ENCODE data around the gene PAK5.

Gene PAK5

DNA sequence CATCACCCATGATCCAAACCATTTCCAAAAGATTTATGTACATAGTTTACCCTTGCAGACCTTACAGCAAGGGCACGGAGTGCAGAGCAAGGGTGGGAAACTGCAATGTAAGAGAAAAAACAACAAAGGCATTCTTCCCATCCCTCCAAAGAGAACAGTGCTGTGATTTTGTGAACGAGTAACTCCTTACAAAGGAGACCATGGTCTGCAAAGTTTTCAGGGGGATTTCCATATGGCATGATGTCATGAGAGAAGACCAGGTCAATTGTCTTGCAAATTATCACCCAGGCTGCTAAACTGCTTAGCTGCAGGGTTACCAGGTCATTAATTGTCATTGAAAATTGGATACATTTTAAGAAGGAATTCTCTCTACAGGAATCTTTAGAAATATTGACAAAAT is 266.2 kb downstream of the PAK5 start:
- H3K9me3 Mint-ChIP-seq, result peaks cover 5 to 7% of the 10 kb centered on the region in 2 donors
- H3K27ac Mint-ChIP-seq, result no peak overlapping the region
- H3K4me3 Mint-ChIP-seq, result no peak overlapping the region
- ATAC-seq (no peak), DNase-seq (no peak)
- H3K4me1 Mint-ChIP-seq, result no peaks in the 10 kb centered on the region
- peaks cover 9% of the 10 kb centered on the region for H3K27me3 Mint-ChIP-seq

DNA sequence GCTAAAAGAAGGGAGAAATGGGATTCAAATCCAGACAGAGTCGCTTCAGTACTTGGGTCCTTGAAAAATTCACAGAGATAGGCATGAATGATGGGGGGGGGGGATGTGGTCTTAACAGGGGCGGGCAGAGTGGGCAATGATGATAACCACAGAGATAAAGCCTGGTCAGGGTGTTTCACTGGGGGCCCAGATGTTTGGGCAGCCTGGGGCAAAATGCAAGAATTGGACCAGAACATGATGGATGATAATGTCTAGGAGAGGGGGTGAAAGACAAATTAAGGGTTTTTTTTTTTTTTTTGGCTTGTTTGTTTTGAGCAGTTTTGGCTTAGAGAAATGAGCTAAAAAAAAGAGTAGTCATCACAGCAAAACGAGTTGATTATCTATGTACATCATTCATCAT is 267.1 kb downstream of the PAK5 start:
- H3K4me3 Mint-ChIP-seq, result no peak overlapping the region
- H3K27ac Mint-ChIP-seq, result no peak overlapping the region
- H3K4me1 Mint-ChIP-seq, result no peaks in the 10 kb centered on the region
- peaks cover 5 to 7% of the 10 kb centered on the region in 2 donors for H3K9me3 Mint-ChIP-seq
- no peak for DNase-seq
- no peak for ATAC-seq
- H3K27me3 Mint-ChIP-seq, result peaks cover 9% of the 10 kb centered on the region

- Mint-ChIP-seq H3K27ac (no peak overlapping the region), H3K4me3 (no peak overlapping the region), H3K27me3 (peaks cover 20% of the 10 kb centered on the region), H3K4me1 (no peaks in the 10 kb centered on the region), H3K9me3 (peaks cover 5 to 7% of the 10 kb centered on the region in 2 donors)
- ATAC-seq (no peak), DNase-seq (no peak)
Observed at GRCh38 chr20:9570612-9571011, 268.3 kb downstream of the PAK5 start.

DNA sequence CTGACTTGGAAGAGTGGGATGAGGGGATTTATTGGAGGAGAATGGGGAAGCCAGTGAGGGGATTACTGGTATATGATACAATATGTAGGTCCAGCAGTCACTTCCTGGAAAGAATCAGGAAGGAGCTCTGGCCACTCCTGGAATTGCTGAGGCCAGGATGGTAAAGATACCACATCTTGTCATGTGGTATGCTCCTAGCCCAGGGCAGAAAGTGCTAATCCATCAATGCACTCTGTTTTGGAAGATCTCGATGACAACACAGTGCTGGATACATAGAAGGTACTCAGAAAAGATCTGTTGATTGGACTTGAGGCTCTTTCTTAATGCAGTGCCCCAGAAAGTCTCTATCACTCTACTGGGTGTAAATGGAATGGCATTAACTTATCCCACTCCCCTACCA is 271.9 kb downstream of the PAK5 start:
- Mint-ChIP-seq H3K4me1 (no peaks in the 10 kb centered on the region), H3K27me3 (peaks cover 11% of the 10 kb centered on the region), H3K9me3 (peaks cover 5 to 7% of the 10 kb centered on the region in 2 donors), H3K27ac (no peak overlapping the region), H3K4me3 (no peak overlapping the region)
- no peak for ATAC-seq
- DNase-seq, result no peak

- peaks cover 11% of the 10 kb centered on the region for H3K27me3 Mint-ChIP-seq
- no peaks in the 10 kb centered on the region for H3K4me1 Mint-ChIP-seq
- H3K4me3 Mint-ChIP-seq, result no peak overlapping the region
- ATAC-seq (no peak), DNase-seq (no peak)
- H3K27ac Mint-ChIP-seq, result no peak overlapping the region
- H3K9me3 Mint-ChIP-seq, result peaks cover 5 to 7% of the 10 kb centered on the region in 2 donors
Observed at GRCh38 chr20:9565910-9566550, 272.8 kb downstream of the PAK5 start.

GRCh38 chr20:9557411-9557810 is 281.5 kb downstream of the PAK5 start:
- H3K4me3 Mint-ChIP-seq, result no peak overlapping the region
- no peak overlapping the region for H3K27ac Mint-ChIP-seq
- no peak for DNase-seq
- peaks cover 0 to 6% of the 10 kb centered on the region in 2 donors for H3K9me3 Mint-ChIP-seq
- peaks cover 5% of the 10 kb centered on the region for H3K27me3 Mint-ChIP-seq
- ATAC-seq, result no peak
- no peaks in the 10 kb centered on the region for H3K4me1 Mint-ChIP-seq

GRCh38 chr20:9555781-9556180 is 283.1 kb downstream of the PAK5 start:
- Mint-ChIP-seq H3K27ac (no peak overlapping the region), H3K27me3 (peaks cover 5% of the 10 kb centered on the region), H3K4me3 (no peak overlapping the region), H3K9me3 (peaks cover 0 to 6% of the 10 kb centered on the region in 2 donors), H3K4me1 (no peaks in the 10 kb centered on the region)
- DNase-seq (no peak), ATAC-seq (no peak)

GRCh38 chr20:9551808-9552550 is 286.9 kb downstream of the PAK5 start:
- H3K27ac Mint-ChIP-seq, result no peak overlapping the region
- H3K9me3 Mint-ChIP-seq, result no peaks in the 10 kb centered on the region
- no peaks in the 10 kb centered on the region for H3K4me1 Mint-ChIP-seq
- DNase-seq (no peak), ATAC-seq (no peak)
- no peaks in the 10 kb centered on the region for H3K27me3 Mint-ChIP-seq
- no peak overlapping the region for H3K4me3 Mint-ChIP-seq

DNA sequence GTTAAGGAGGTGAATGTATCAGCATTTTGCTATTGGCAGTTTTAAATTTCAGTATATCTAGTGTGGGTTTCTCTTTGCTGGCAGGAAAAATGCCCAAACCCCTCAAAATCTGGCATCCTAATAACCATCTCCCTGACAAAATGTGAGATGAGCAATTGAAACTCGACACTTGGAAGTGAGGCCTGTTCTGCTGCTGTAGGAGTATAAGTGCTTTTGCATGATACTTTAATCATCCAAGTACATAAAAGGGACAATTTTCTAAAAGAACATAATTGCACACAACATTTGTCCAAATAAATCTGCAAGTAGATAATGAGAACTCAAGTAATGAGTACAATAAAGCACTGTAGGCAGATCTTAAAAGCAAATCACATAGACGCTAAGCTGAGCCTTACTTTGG is 288.0 kb downstream of the PAK5 start:
- no peak overlapping the region for H3K27ac Mint-ChIP-seq
- ATAC-seq (no peak), DNase-seq (no peak)
- H3K4me1 Mint-ChIP-seq, result no peaks in the 10 kb centered on the region
- H3K9me3 Mint-ChIP-seq, result peaks cover 8% of the 10 kb centered on the region in 2 donors
- no peaks in the 10 kb centered on the region for H3K27me3 Mint-ChIP-seq
- no peak overlapping the region for H3K4me3 Mint-ChIP-seq

- Mint-ChIP-seq H3K4me3 (no peak overlapping the region), H3K4me1 (no peaks in the 10 kb centered on the region), H3K9me3 (peaks cover 8% of the 10 kb centered on the region in 2 donors), H3K27me3 (no peaks in the 10 kb centered on the region), H3K27ac (no peak overlapping the region)
- DNase-seq (no peak), ATAC-seq (no peak)
Observed at GRCh38 chr20:9550283-9550682, 288.6 kb downstream of the PAK5 start.

GRCh38 chr20:9543214-9543613 is 295.7 kb downstream of the PAK5 start:
- H3K27me3 Mint-ChIP-seq, result peaks cover 6% of the 10 kb centered on the region
- no peak overlapping the region for H3K27ac Mint-ChIP-seq
- no peaks in the 10 kb centered on the region for H3K4me1 Mint-ChIP-seq
- DNase-seq, result no peak
- no peak for ATAC-seq
- H3K4me3 Mint-ChIP-seq, result no peak overlapping the region
- peaks cover 8 to 15% of the 10 kb centered on the region in 2 donors for H3K9me3 Mint-ChIP-seq

- no peaks in the 10 kb centered on the region for H3K9me3 Mint-ChIP-seq
- no peak overlapping the region for H3K27ac Mint-ChIP-seq
- DNase-seq (no peak), ATAC-seq (no peak)
- H3K4me1 Mint-ChIP-seq, result no peaks in the 10 kb centered on the region
- no peak overlapping the region for H3K4me3 Mint-ChIP-seq
- H3K27me3 Mint-ChIP-seq, result no peaks in the 10 kb centered on the region
Observed at GRCh38 chr20:9535449-9535848, 303.4 kb downstream of the PAK5 start.

GRCh38 chr20:9534025-9534424 is 304.9 kb downstream of the PAK5 start:
- H3K9me3 Mint-ChIP-seq, result no peaks in the 10 kb centered on the region
- no peak overlapping the region for H3K4me3 Mint-ChIP-seq
- no peak overlapping the region for H3K27ac Mint-ChIP-seq
- no peaks in the 10 kb centered on the region for H3K4me1 Mint-ChIP-seq
- DNase-seq (no peak), ATAC-seq (no peak)
- H3K27me3 Mint-ChIP-seq, result no peaks in the 10 kb centered on the region

- ATAC-seq, result no peak
- no peak for DNase-seq
- no peaks in the 10 kb centered on the region for H3K4me1 Mint-ChIP-seq
- H3K27ac Mint-ChIP-seq, result peak overlapping the region in 1 of 2 donors; percentile 42
- no peak overlapping the region for H3K4me3 Mint-ChIP-seq
- H3K9me3 Mint-ChIP-seq, result no peaks in the 10 kb centered on the region
- H3K27me3 Mint-ChIP-seq, result no peaks in the 10 kb centered on the region
Observed at GRCh38 chr20:9532069-9532838, 306.6 kb downstream of the PAK5 start.

- Mint-ChIP-seq H3K27me3 (no peaks in the 10 kb centered on the region), H3K9me3 (no peaks in the 10 kb centered on the region), H3K4me3 (no peak overlapping the region), H3K4me1 (no peaks in the 10 kb centered on the region), H3K27ac (no peak overlapping the region)
- no peak for ATAC-seq
- no peak for DNase-seq
Observed at GRCh38 chr20:9531581-9531980, 307.3 kb downstream of the PAK5 start.

DNA sequence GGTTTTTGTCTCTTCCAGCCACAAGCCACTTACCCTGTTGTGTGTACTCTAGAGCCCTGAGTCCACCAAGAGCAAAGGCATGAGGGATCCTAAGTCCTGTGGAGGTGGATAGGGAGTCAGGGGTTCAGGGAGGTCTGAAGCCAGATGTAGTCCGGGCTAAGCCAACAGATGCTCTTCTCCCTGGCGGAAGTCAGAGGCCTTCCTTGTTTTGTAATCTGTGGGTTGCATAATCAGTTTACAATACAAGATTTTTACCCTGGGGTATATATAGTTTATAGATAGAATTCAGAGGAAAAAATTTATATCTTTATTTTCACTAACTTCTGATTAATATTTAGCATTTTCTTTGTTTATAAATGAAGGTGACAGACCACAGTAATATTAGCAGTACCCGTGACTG is 315.2 kb downstream of the PAK5 start:
- H3K4me3 Mint-ChIP-seq, result no peak overlapping the region
- H3K4me1 Mint-ChIP-seq, result no peaks in the 10 kb centered on the region
- DNase-seq (no peak), ATAC-seq (no peak)
- H3K9me3 Mint-ChIP-seq, result no peaks in the 10 kb centered on the region
- peaks cover 23% of the 10 kb centered on the region for H3K27me3 Mint-ChIP-seq
- no peak overlapping the region for H3K27ac Mint-ChIP-seq
